K562 (cell line): ENCODE results near the gene ANKH. TPM values are rescaled to one million over a fixed set of nuclear protein-coding genes. Genes with fewer than 3 reads are reported as not detected.

Source experiments
- AFF1 ChIP-seq, 2 experiments: fragments of 450-650 bp; IDR thresholded peaks; 2 replicates each; pipeline ENCODE4 v1.6.1; 2018; ENCODE audit warnings: mild to moderate bottlenecking in 2 of 2, low read depth in 1 of 2; ENCODE audit not compliant: partially characterized antibody in 2 of 2
- ARNT ChIP-seq, 2 experiments: fragments of 450-650 bp; IDR thresholded peaks; 2 replicates each; pipeline ENCODE4 v1.6.1; 2016; ENCODE audit warnings: mild to moderate bottlenecking in 1 of 2
- CBX8 ChIP-seq: fragments of 200-600 bp; sonication (generic); IDR thresholded peaks from 2 replicates; pipeline ENCODE4 v1.6.1; 2012; ENCODE audit warnings: borderline replicate concordance, mixed run types, low read depth, mild to moderate bottlenecking, moderate library complexity, mixed read lengths, low read length, control low read depth, inconsistent platforms; ENCODE audit not compliant: poor library complexity, severe bottlenecking; ENCODE audit errors: extremely low read depth
- CHD2 ChIP-seq: IDR thresholded peaks from 2 replicates; pipeline ENCODE4 v1.6.1; 2011; ENCODE audit warnings: low read depth, low read length
- CREB3L1 ChIP-seq: fragments of 450-650 bp; IDR thresholded peaks from 2 replicates; pipeline ENCODE4 v1.6.1; 2014; ENCODE audit warnings: low read depth, mild to moderate bottlenecking, moderate library complexity, borderline replicate concordance
- E2F4 ChIP-seq: sonication (generic); formaldehyde crosslinking; IDR thresholded peaks from 2 replicates; pipeline ENCODE4 v1.8.0; 2022; ENCODE audit warnings: mild to moderate bottlenecking, low read depth, missing genetic modification reagents
- FOXJ2 ChIP-seq: fragments of 200-800 bp; sonication (Bioruptor generic); IDR thresholded peaks from 2 replicates; pipeline ENCODE4 v1.6.1; 2016; ENCODE audit warnings: missing genetic modification characterization, missing compliant biosample characterization
- GTF2E2 ChIP-seq: fragments of 200-800 bp; sonication (Bioruptor generic); IDR thresholded peaks from 2 replicates; pipeline ENCODE4 v1.6.1; 2016; ENCODE audit warnings: missing genetic modification characterization, missing compliant biosample characterization
- HMG20A ChIP-seq: fragments of 450-650 bp; formaldehyde crosslinking; conservative IDR thresholded peaks from 2 replicates; pipeline ENCODE4 v1.4.0; 2020; ENCODE audit warnings: mild to moderate bottlenecking, mixed read lengths
- ILK ChIP-seq: fragments of 450-650 bp; IDR thresholded peaks from 2 replicates; pipeline ENCODE4 v1.6.1; 2016; ENCODE audit warnings: missing genetic modification characterization, low read depth, mild to moderate bottlenecking, missing compliant biosample characterization, moderate library complexity, borderline replicate concordance
- NCOA6 ChIP-seq: fragments of 450-650 bp; IDR thresholded peaks from 2 replicates; pipeline ENCODE4 v1.6.1; 2017; ENCODE audit warnings: mild to moderate bottlenecking
- PHTF2 ChIP-seq: fragments of 250-450 bp; sonication (Bioruptor Pico); IDR thresholded peaks from 2 replicates; pipeline ENCODE4 v1.5.0; 2021; ENCODE audit warnings: mild to moderate bottlenecking
- PML ChIP-seq: IDR thresholded peaks from 2 replicates; pipeline ENCODE4 v1.6.1; 2012; ENCODE audit warnings: low read length, inconsistent platforms
- PPARD ChIP-seq: fragments of 250-450 bp; sonication (Bioruptor Pico); IDR thresholded peaks from 2 replicates; pipeline ENCODE4 v1.8.0; 2022; ENCODE audit warnings: inconsistent platforms, mild to moderate bottlenecking, moderate library complexity
- RBM14 ChIP-seq: fragments of 200-400 bp; formaldehyde crosslinking; IDR thresholded peaks from 2 replicates; pipeline ENCODE4 v1.6.1; 2018; ENCODE audit warnings: low read depth, mild to moderate bottlenecking, low read length, moderate library complexity, borderline replicate concordance; ENCODE audit not compliant: insufficient read depth
- SETDB1 ChIP-seq: IDR thresholded peaks from one replicate; pipeline ENCODE4 v1.6.1; 2012; ENCODE audit warnings: low read length, control low read depth, inconsistent platforms
- SRSF7 ChIP-seq: fragments of 200-400 bp; formaldehyde crosslinking; optimal IDR thresholded peaks from 2 replicates; pipeline ENCODE3; 2017; ENCODE audit warnings: mild to moderate bottlenecking, low read depth, low read length
- ZFX ChIP-seq: sonication (generic); formaldehyde crosslinking; IDR thresholded peaks from 2 replicates; pipeline ENCODE4 v1.8.0; 2022; ENCODE audit warnings: mild to moderate bottlenecking, missing genetic modification reagents, moderate library complexity
- ZKSCAN8 ChIP-seq: fragments of 200-800 bp; sonication (Bioruptor generic); IDR thresholded peaks from 2 replicates; pipeline ENCODE4 v1.6.1; 2016; ENCODE audit warnings: missing genetic modification characterization, missing compliant biosample characterization
- ZNF140 ChIP-seq: fragments of 250-450 bp; sonication (Bioruptor Pico); IDR thresholded peaks from 2 replicates; pipeline ENCODE4 v1.8.0; 2021; ENCODE audit warnings: moderate library complexity, mild to moderate bottlenecking, inconsistent platforms
- ZNF274 ChIP-seq: IDR thresholded peaks from 2 replicates; pipeline ENCODE4 v1.6.1; 2011; ENCODE audit warnings: low read depth, mild to moderate bottlenecking, low read length, moderate library complexity, borderline replicate concordance
- ZNF431 ChIP-seq: sonication (generic); formaldehyde crosslinking; IDR thresholded peaks from 2 replicates; pipeline ENCODE4 v1.8.0; 2022; ENCODE audit warnings: mild to moderate bottlenecking, missing genetic modification reagents
- polyA plus RNA-seq, 8 experiments: library from polyadenylated mRNA; depleted of rRNA in 4 of 8; stranded (reverse) in 5 of 8; unstranded in 3 of 8; fragments of >200 nt; fragmentation: Nextera tagmentation in 2 of 8; fragmentation: Illumina TruSeq in 1 of 8; extraction: Ambion mirVana in 2 of 8; extraction: Trizol in 1 of 8; gene quantifications; 2 replicates each; pipeline versions ENCODE4 v1.2.1 to v1.2.3, GENCODE V29; 2011 to 2014; ENCODE audit warnings: inconsistent platforms in 1 of 8, missing spikeins in 1 of 8
- total RNA-seq, 7 experiments: library from RNA; depleted of rRNA in 6 of 7; stranded (reverse); fragments of >200 nt in 6 of 7; fragmentation: Illumina TruSeq in 2 of 7; extraction: Trizol in 2 of 7; gene quantifications; 2 replicates each; pipeline versions ENCODE4 v1.2.1 to v1.2.3, GENCODE V29; 2011 to 2021; ENCODE audit warnings: low replicate concordance in 1 of 7

The ANKH gene
- total and polyA plus RNA-seq, 9 of the 15 experiments (the other 6 are each of a cell fraction or from before 2014, with no cell fraction given): 0.79 to 12.2 (median 4.5) TPM

- no peak for TF ChIP-seq SRSF7
- peak; percentile 73 for TF ChIP-seq PML
- TF ChIP-seq RBM14: no peak
- TF ChIP-seq FOXJ2 (tag): no peak
- no peak for TF ChIP-seq ZNF431 (CRISPR knock-in tag)
- no peak for TF ChIP-seq HMG20A (CRISPR knock-in tag)
- TF ChIP-seq ZFX: peak; percentile 87
- no peak for TF ChIP-seq PHTF2 (CRISPR knock-in tag)
- peak; percentile 85 for TF ChIP-seq CREB3L1
- TF ChIP-seq CBX8: no peak
- TF ChIP-seq ZKSCAN8 (CRISPR knock-in tag): no peak
- no peak for TF ChIP-seq GTF2E2 (tag)
- TF ChIP-seq ILK (tag): no peak
- TF ChIP-seq ZNF274: no peak
- TF ChIP-seq E2F4 (CRISPR knock-in tag): peak; percentile 64; the same call in 1 of the 2 replicates
- TF ChIP-seq SETDB1: no peak
- TF ChIP-seq CHD2: no peak
- no peak for TF ChIP-seq AFF1 (IDR thresholded peaks at IDR 0.05; ENCODE audit: low read depth in 1 of 2, partially characterized antibody in 2 of 2)
- 0 out of 2 replicates have a peak, but pooled peaks have one; percentile 34 for TF ChIP-seq NCOA6
- no peak for TF ChIP-seq ARNT (IDR thresholded peaks at IDR 0.05)
- no peak for TF ChIP-seq PPARD (CRISPR knock-in tag)
- no peak for TF ChIP-seq ZNF140
These were observed 207.1 kb downstream of the ANKH start, which contains the start of gene OTULIN (continued) for GRCh38 chr5:14664270-14665100.
